ENCODE results near the gene RYR3. TPM values are rescaled to one million over a fixed set of nuclear protein-coding genes. Genes with fewer than 3 reads are reported as not detected.

RYR3 gene
- total RNA-seq, 4 donors from 2014 or later = 0.18 to 3.3 (median 2.3) TPM

GRCh38 chr15:33795070-33795469, 484.3 kb downstream of the RYR3 start:
- Histone ChIP-seq H3K4me3 (no peak overlapping the region), H3K4me1 (no peaks in the 10 kb centered on the region), H3K9me3 (no peaks in the 10 kb centered on the region), H3K27me3 (no peaks in the 10 kb centered on the region), H3K27ac (no peak overlapping the region), H3K36me3 (no peaks in the 10 kb centered on the region)
- no peak for DNase-seq
- TF ChIP-seq, protein P1, sequence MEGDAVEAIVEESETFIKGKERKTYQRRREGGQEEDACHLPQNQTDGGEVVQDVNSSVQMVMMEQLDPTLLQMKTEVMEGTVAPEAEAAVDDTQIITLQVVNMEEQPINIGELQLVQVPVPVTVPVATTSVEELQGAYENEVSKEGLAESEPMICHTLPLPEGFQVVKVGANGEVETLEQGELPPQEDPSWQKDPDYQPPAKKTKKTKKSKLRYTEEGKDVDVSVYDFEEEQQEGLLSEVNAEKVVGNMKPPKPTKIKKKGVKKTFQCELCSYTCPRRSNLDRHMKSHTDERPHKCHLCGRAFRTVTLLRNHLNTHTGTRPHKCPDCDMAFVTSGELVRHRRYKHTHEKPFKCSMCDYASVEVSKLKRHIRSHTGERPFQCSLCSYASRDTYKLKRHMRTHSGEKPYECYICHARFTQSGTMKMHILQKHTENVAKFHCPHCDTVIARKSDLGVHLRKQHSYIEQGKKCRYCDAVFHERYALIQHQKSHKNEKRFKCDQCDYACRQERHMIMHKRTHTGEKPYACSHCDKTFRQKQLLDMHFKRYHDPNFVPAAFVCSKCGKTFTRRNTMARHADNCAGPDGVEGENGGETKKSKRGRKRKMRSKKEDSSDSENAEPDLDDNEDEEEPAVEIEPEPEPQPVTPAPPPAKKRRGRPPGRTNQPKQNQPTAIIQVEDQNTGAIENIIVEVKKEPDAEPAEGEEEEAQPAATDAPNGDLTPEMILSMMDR (IDR thresholded peaks at IDR 0.05) = no peak
- no peak for TF ChIP-seq POLR2A (IDR thresholded peaks at IDR 0.05)

GRCh38 chr15:33797651-33798050, 486.9 kb downstream of the RYR3 start:
- no peaks in the 10 kb centered on the region for H3K4me1 ChIP-seq
- no peak overlapping the region for H3K4me3 ChIP-seq
- no peak overlapping the region for H3K27ac ChIP-seq

DNA sequence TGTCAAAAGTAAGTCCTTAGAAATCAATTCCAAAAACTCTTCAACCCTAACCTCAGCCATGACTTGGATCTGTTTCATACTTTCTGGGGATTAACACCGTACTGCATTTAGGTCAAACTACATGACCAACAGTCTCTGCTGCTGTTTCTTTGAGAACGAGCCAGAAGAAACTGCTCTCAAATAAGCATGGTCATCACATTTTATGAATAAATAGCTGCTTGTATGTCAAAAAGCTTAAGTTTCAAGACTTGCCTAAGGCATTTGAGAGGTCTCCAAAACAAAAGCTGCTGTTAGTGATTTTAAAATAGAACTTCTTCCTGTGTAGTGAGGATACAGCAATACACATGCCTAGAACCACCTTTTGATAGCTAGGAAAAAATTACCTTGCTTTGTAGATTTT, 491.2 kb downstream of the RYR3 start:
- DNase-seq = no peak
- Histone ChIP-seq H3K27me3 (no peaks in the 10 kb centered on the region), H3K4me1 (no peaks in the 10 kb centered on the region), H3K36me3 (no peaks in the 10 kb centered on the region), H3K27ac (no peak overlapping the region), H3K4me3 (no peak overlapping the region), H3K9me3 (no peaks in the 10 kb centered on the region)
- TF ChIP-seq, protein P1 (IDR thresholded peaks at IDR 0.05) = no peak

More at GRCh38 chr15:33797651-33798050, 486.9 kb downstream of the RYR3 start:
- Histone ChIP-seq H3K9me3 (no peaks in the 10 kb centered on the region), H3K27me3 (no peaks in the 10 kb centered on the region), H3K36me3 (no peaks in the 10 kb centered on the region)
- no peak for DNase-seq
- no peak for TF ChIP-seq POLR2A (IDR thresholded peaks at IDR 0.05)
- TF ChIP-seq, protein P1 (IDR thresholded peaks at IDR 0.05) = no peak

- Histone ChIP-seq H3K36me3 (no peaks in the 10 kb centered on the region), H3K4me1 (no peaks in the 10 kb centered on the region), H3K27ac (no peak overlapping the region), H3K4me3 (no peak overlapping the region), H3K27me3 (no peaks in the 10 kb centered on the region), H3K9me3 (no peaks in the 10 kb centered on the region)
- TF ChIP-seq POLR2A (IDR thresholded peaks at IDR 0.05) = no peak
- TF ChIP-seq, protein P1 (IDR thresholded peaks at IDR 0.05) = no peak
- no peak for DNase-seq
These were observed 496.9 kb downstream of the RYR3 start for GRCh38 chr15:33807665-33808064.

- no peak overlapping the region for H3K27ac ChIP-seq
- H3K4me1 ChIP-seq = no peaks in the 10 kb centered on the region
- DNase-seq = no peak
- H3K9me3 ChIP-seq = no peaks in the 10 kb centered on the region
- no peaks in the 10 kb centered on the region for H3K36me3 ChIP-seq
- H3K27me3 ChIP-seq = no peaks in the 10 kb centered on the region
- H3K4me3 ChIP-seq = no peak overlapping the region
- TF ChIP-seq, protein P1 (IDR thresholded peaks at IDR 0.05) = no peak
- TF ChIP-seq POLR2A (IDR thresholded peaks at IDR 0.05) = no peak
These were observed 498.1 kb downstream of the RYR3 start for GRCh38 chr15:33808720-33809457.
